Testis (tissue), 3 donors: ENCODE measurements around the gene C1orf87. TPM values are rescaled to one million over a fixed set of nuclear protein-coding genes. Genes with fewer than 3 reads are reported as not detected.

ENCODE experiments used
- DNase-seq: peaks from one replicate; pipeline ENCODE4 v3.0.0-alpha.2; 2019
- H3K27ac ChIP-seq, 2 donors: fragments of 200-600 bp; sonication (generic); one replicate each; pipeline ENCODE4 v1.5.1; 2019
- H3K27me3 ChIP-seq: fragments of 200-600 bp; sonication (generic); one replicate; pipeline ENCODE4 v1.5.1; 2019
- H3K36me3 ChIP-seq: fragments of 200-600 bp; sonication (generic); one replicate; pipeline ENCODE4 v1.5.1; 2017; ENCODE audit warnings: low read depth; ENCODE audit errors: missing control alignments
- H3K4me1 ChIP-seq: fragments of 200-600 bp; sonication (generic); one replicate; pipeline ENCODE4 v1.5.1; 2019
- H3K4me3 ChIP-seq, 2 donors: fragments of 200-600 bp; sonication (generic); one replicate each; pipeline ENCODE4 v1.5.1; 2017 to 2019
- H3K9me3 ChIP-seq: fragments of 200-600 bp; sonication (generic); one replicate; pipeline ENCODE4 v1.5.1; 2017
- CTCF ChIP-seq, 3 experiments: fragments of 450-650 bp in 2 of 3; fragments of 200-600 bp in 1 of 3; sonication (generic) in 1 of 3; IDR thresholded peaks; one replicate each; pipeline ENCODE4 v1.5.1; 2016 to 2019; ENCODE audit warnings: antibody characterized with exemption in 3 of 3, mild to moderate bottlenecking in 2 of 3, moderate library complexity in 1 of 3
- POLR2A ChIP-seq: fragments of 450-650 bp; IDR thresholded peaks from one replicate; pipeline ENCODE4 v1.6.1; 2017; ENCODE audit warnings: antibody characterized with exemption, mild to moderate bottlenecking, moderate library complexity
- WGBS, 2 donors: methylation state at CpG; one replicate each; pipeline ENCODE4 v1.1.5; 2018; 5-methylcytosine and 5-hydroxymethylcytosine counted together
- intact Hi-C: fragments of 100-400 bp; cut with DNase I; formaldehyde crosslinking; loops from one replicate; pipeline ENCODE4 v1.15.1; 2023; ENCODE audit warnings: low total_unique reads
- polyA plus RNA-seq: library from polyadenylated mRNA; stranded (reverse); fragments of 350-450 nt; fragmentation: Illumina TruSeq; extraction: RNeasy Lipid Tissue Mini Kit (QIAGEN cat#74804); gene quantifications from one replicate; pipeline ENCODE4 v1.2.3, GENCODE V29; 2014; ENCODE audit warnings: low read depth, low replicate concordance; ENCODE audit not compliant: insufficient read depth
- total RNA-seq, 2 donors: library from RNA; depleted of rRNA; stranded (reverse); fragments of >200 nt; gene quantifications; one replicate each; pipeline ENCODE4 v1.2.3, GENCODE V29; 2016

The C1orf87 gene
- total and polyA plus RNA-seq, 3 donors from 2014 or later = 6.2 to 31.5 (median 12.6) TPM

GRCh38 chr1:59967141-59967697, 106.4 kb downstream of the C1orf87 start:
- Histone ChIP-seq H3K27ac (no peak overlapping the region), H3K4me1 (no peaks in the 10 kb centered on the region), H3K9me3 (no peaks in the 10 kb centered on the region), H3K36me3 (no peaks in the 10 kb centered on the region), H3K4me3 (no peak overlapping the region), H3K27me3 (no peaks in the 10 kb centered on the region)
- DNase-seq = no peak
- no peak for TF ChIP-seq CTCF (IDR thresholded peaks at IDR 0.05)
- no peak for TF ChIP-seq POLR2A
- intact Hi-C loops = no loop called here
- 43% methylated on average over 6 of the region's 6 CpGs for WGBS, 2 donors

- DNase-seq = no peak
- no peaks in the 10 kb centered on the region for H3K27me3 ChIP-seq
- no peak overlapping the region for H3K4me3 ChIP-seq
- TF ChIP-seq POLR2A = no peak
- no peak for TF ChIP-seq CTCF (IDR thresholded peaks at IDR 0.05)
- no peaks in the 10 kb centered on the region for H3K36me3 ChIP-seq
- no peaks in the 10 kb centered on the region for H3K9me3 ChIP-seq
- 87 to 92% methylated on average over 2 of the region's 2 CpGs for WGBS, 2 donors
- H3K4me1 ChIP-seq = peaks cover 2% of the 10 kb centered on the region
- H3K27ac ChIP-seq = no peak overlapping the region
- intact Hi-C loops = no loop called here
Measured at GRCh38 chr1:59952065-59952464, 121.5 kb downstream of the C1orf87 start.

GRCh38 chr1:59949648-59950047, 123.9 kb downstream of the C1orf87 start:
- intact Hi-C loops = no loop called here

GRCh38 chr1:59948990-59949389, 124.6 kb downstream of the C1orf87 start:
- no peak for DNase-seq
- no peaks in the 10 kb centered on the region for H3K36me3 ChIP-seq
- no peak overlapping the region for H3K27ac ChIP-seq
- WGBS, 2 donors = 84 to 85% methylated on average over 1 of the region's 1 CpG
- TF ChIP-seq POLR2A = no peak
- TF ChIP-seq CTCF (IDR thresholded peaks at IDR 0.05) = no peak
- no peaks in the 10 kb centered on the region for H3K27me3 ChIP-seq
- no peaks in the 10 kb centered on the region for H3K9me3 ChIP-seq
- peaks cover 4% of the 10 kb centered on the region for H3K4me1 ChIP-seq
- intact Hi-C loops = no loop called here
- H3K4me3 ChIP-seq = no peak overlapping the region

More at GRCh38 chr1:59949648-59950047, 123.9 kb downstream of the C1orf87 start:
- no peak for TF ChIP-seq CTCF (IDR thresholded peaks at IDR 0.05)
- TF ChIP-seq POLR2A = no peak
- no peaks in the 10 kb centered on the region for H3K9me3 ChIP-seq
- H3K27ac ChIP-seq = no peak overlapping the region
- H3K36me3 ChIP-seq = no peaks in the 10 kb centered on the region
- H3K4me3 ChIP-seq = no peak overlapping the region
- DNase-seq = no peak
- peaks cover 4% of the 10 kb centered on the region for H3K4me1 ChIP-seq
- no peaks in the 10 kb centered on the region for H3K27me3 ChIP-seq
